ENCODE measurements around the gene PDE6B.

PDE6B gene

GRCh38 chr4:601612-602558, 23.5 kb upstream of the PDE6B start:
- no peak for DNase-seq

GRCh38 chr4:602559-602942, 22.8 kb upstream of the PDE6B start:
- peak; percentile 30 for DNase-seq

GRCh38 chr4:604131-604530, 21.2 kb upstream of the PDE6B start:
- no peak for DNase-seq

- DNase-seq = no peak
These were observed 19.5 kb upstream of the PDE6B start for GRCh38 chr4:605702-606425.

GRCh38 chr4:608236-608635, 17.1 kb upstream of the PDE6B start:
- no peak for DNase-seq

- DNase-seq = no peak
These were observed 15.8 kb upstream of the PDE6B start for GRCh38 chr4:609400-610050.

GRCh38 chr4:610411-611261, 14.7 kb upstream of the PDE6B start:
- DNase-seq = no peak

- DNase-seq = no peak
These were observed 13.2 kb upstream of the PDE6B start for GRCh38 chr4:612052-612748.

- DNase-seq = no peak
These were observed 12.6 kb upstream of the PDE6B start for GRCh38 chr4:612749-613125.

- no peak for DNase-seq
These were observed 12.2 kb upstream of the PDE6B start for GRCh38 chr4:613126-613525.

GRCh38 chr4:616091-616490, 9.3 kb upstream of the PDE6B start:
- DNase-seq = no peak

- DNase-seq = no peak
These were observed 8.3 kb upstream of the PDE6B start for GRCh38 chr4:616911-617643.

- DNase-seq = no peak
These were observed 7.4 kb upstream of the PDE6B start for GRCh38 chr4:617644-618641.

- DNase-seq = no peak
These were observed 5.2 kb upstream of the PDE6B start for GRCh38 chr4:620201-620600.

- DNase-seq = no peak
These were observed 4.5 kb upstream of the PDE6B start for GRCh38 chr4:620851-621261.

GRCh38 chr4:621296-622070, 3.9 kb upstream of the PDE6B start:
- no peak for DNase-seq

GRCh38 chr4:622071-622995, 3.0 kb upstream of the PDE6B start:
- no peak for DNase-seq

Data from CD4-positive, alpha-beta T cell treated with Interleukin-21 for 1 hour (primary cell).